KMS-11 (cell line): ENCODE data around the gene KRT6A.

Source experiments
- H2AFZ ChIP-seq: fragments of 200-600 bp; sonication (generic); 2 replicates; pipeline ENCODE4 v1.6.1; 2016; ENCODE audit warnings: antibody characterized with exemption, mixed run types, low read depth
- H3K27ac ChIP-seq: fragments of 200-600 bp; sonication (generic); 2 replicates; pipeline ENCODE4 v1.6.1; 2016; ENCODE audit warnings: mild to moderate bottlenecking, mixed run types
- H3K27me3 ChIP-seq: fragments of 200-600 bp; sonication (generic); 2 replicates; pipeline ENCODE4 v1.6.1; 2017; ENCODE audit warnings: mild to moderate bottlenecking, low read depth, mixed run types, moderate library complexity; ENCODE audit not compliant: insufficient read depth
- H3K36me3 ChIP-seq: fragments of 200-600 bp; sonication (generic); 2 replicates; pipeline ENCODE4 v1.6.1; 2017; ENCODE audit warnings: mild to moderate bottlenecking, mixed run types; ENCODE audit not compliant: insufficient read depth
- H3K4me1 ChIP-seq: fragments of 200-600 bp; sonication (generic); 2 replicates; pipeline ENCODE4 v1.6.1; 2016; ENCODE audit warnings: mild to moderate bottlenecking, low read depth, mixed run types; ENCODE audit not compliant: poor library complexity, severe bottlenecking
- H3K4me2 ChIP-seq: fragments of 200-600 bp; sonication (generic); 2 replicates; pipeline ENCODE4 v1.7.0; 2016; ENCODE audit warnings: mild to moderate bottlenecking, mixed run types
- H3K4me3 ChIP-seq: fragments of 200-600 bp; sonication (generic); IDR thresholded peaks from 2 replicates; pipeline ENCODE4 v1.6.1; 2017; ENCODE audit warnings: low read depth, low read length, mixed read lengths; ENCODE audit not compliant: insufficient read depth
- H3K79me2 ChIP-seq: fragments of 200-600 bp; sonication (generic); 2 replicates; pipeline ENCODE4 v1.6.1; 2016; ENCODE audit warnings: low read depth, mixed run types; ENCODE audit not compliant: insufficient read depth
- H3K9ac ChIP-seq: fragments of 200-600 bp; sonication (generic); 2 replicates; pipeline ENCODE4 v1.6.1; 2016; ENCODE audit warnings: mild to moderate bottlenecking, mixed run types
- H4K20me1 ChIP-seq: fragments of 200-600 bp; sonication (generic); 2 replicates; pipeline ENCODE4 v1.6.1; 2016; ENCODE audit warnings: mild to moderate bottlenecking, mixed run types; ENCODE audit not compliant: insufficient read depth
- CTCF ChIP-seq: fragments of 200-600 bp; sonication (generic); conservative IDR thresholded peaks from 2 replicates; pipeline ENCODE4 v1.6.1; 2017; ENCODE audit warnings: low read depth, mild to moderate bottlenecking, antibody characterized with exemption, low read length, moderate library complexity, mixed read lengths

KRT6A gene

GRCh38 chr12:52497975-52498374, 4.9 kb upstream of the KRT6A start:
- no peak overlapping the region for H3K27ac ChIP-seq
- no peaks in the 10 kb centered on the region for H3K36me3 ChIP-seq
- H3K4me3 ChIP-seq = no peak overlapping the region
- H3K9ac ChIP-seq = no peak overlapping the region
- no peak for TF ChIP-seq CTCF
- no peaks in the 10 kb centered on the region; the same call in 1 of the 2 replicates for H3K27me3 ChIP-seq
- no peaks in the 10 kb centered on the region for H3K79me2 ChIP-seq
- no peak overlapping the region for H2AFZ ChIP-seq
- H3K4me2 ChIP-seq = no peak overlapping the region
- H4K20me1 ChIP-seq = no peaks in the 10 kb centered on the region
- no peaks in the 10 kb centered on the region for H3K4me1 ChIP-seq

GRCh38 chr12:52496590-52497071, 3.6 kb upstream of the KRT6A start:
- H2AFZ ChIP-seq = no peak overlapping the region
- no peaks in the 10 kb centered on the region for H3K4me1 ChIP-seq
- peaks cover 9% of the 10 kb centered on the region; the same call in 1 of the 2 replicates for H3K27me3 ChIP-seq
- no peak overlapping the region for H3K9ac ChIP-seq
- H3K36me3 ChIP-seq = no peaks in the 10 kb centered on the region
- no peaks in the 10 kb centered on the region for H3K79me2 ChIP-seq
- H3K27ac ChIP-seq = no peak overlapping the region
- no peak overlapping the region for H3K4me3 ChIP-seq
- TF ChIP-seq CTCF = no peak
- H4K20me1 ChIP-seq = no peaks in the 10 kb centered on the region
- H3K4me2 ChIP-seq = no peak overlapping the region

- H3K36me3 ChIP-seq = no peaks in the 10 kb centered on the region
- no peaks in the 10 kb centered on the region for H3K4me1 ChIP-seq
- H3K27ac ChIP-seq = no peak overlapping the region
- H3K27me3 ChIP-seq = peaks cover 15% of the 10 kb centered on the region; the same call in 1 of the 2 replicates
- TF ChIP-seq CTCF = no peak
- H3K79me2 ChIP-seq = no peaks in the 10 kb centered on the region
- H3K9ac ChIP-seq = no peak overlapping the region
- H2AFZ ChIP-seq = no peak overlapping the region
- no peaks in the 10 kb centered on the region for H4K20me1 ChIP-seq
- H3K4me3 ChIP-seq = no peak overlapping the region
- no peak overlapping the region for H3K4me2 ChIP-seq
Observed at GRCh38 chr12:52496054-52496453, 3.0 kb upstream of the KRT6A start.

GRCh38 chr12:52495389-52495788, 2.3 kb upstream of the KRT6A start:
- no peak overlapping the region for H3K4me2 ChIP-seq
- no peak overlapping the region for H3K9ac ChIP-seq
- H3K4me1 ChIP-seq = no peaks in the 10 kb centered on the region
- H2AFZ ChIP-seq = no peak overlapping the region
- H3K27me3 ChIP-seq = peaks cover 15% of the 10 kb centered on the region; the same call in 1 of the 2 replicates
- H3K4me3 ChIP-seq = no peak overlapping the region
- no peaks in the 10 kb centered on the region for H4K20me1 ChIP-seq
- H3K36me3 ChIP-seq = no peaks in the 10 kb centered on the region
- no peak for TF ChIP-seq CTCF
- H3K27ac ChIP-seq = no peak overlapping the region
- no peaks in the 10 kb centered on the region for H3K79me2 ChIP-seq
